DOHH2 (cell line): ENCODE data around the gene TUBB3.

Source experiments
- H3F3A ChIP-seq: fragments of 200-600 bp; sonication (generic), shearing (Covaris generic); 2 replicates; pipeline ENCODE4 v1.6.0; 2016; ENCODE audit warnings: antibody characterized with exemption, mild to moderate bottlenecking; ENCODE audit not compliant: control insufficient read depth, insufficient read depth
- H3K27ac ChIP-seq: fragments of 200-600 bp; sonication (generic); 2 replicates; pipeline ENCODE4 v1.5.1; 2014; ENCODE audit warnings: low read depth, mild to moderate bottlenecking, low read length, moderate library complexity
- H3K27me3 ChIP-seq: fragments of 200-600 bp; sonication (generic); 2 replicates; pipeline ENCODE4 v1.6.1; 2014; ENCODE audit warnings: mild to moderate bottlenecking, low read length, mixed read lengths; ENCODE audit not compliant: control insufficient read depth
- H3K36me3 ChIP-seq: fragments of 200-600 bp; sonication (generic); 2 replicates; pipeline ENCODE4 v1.6.1; 2014; ENCODE audit warnings: mild to moderate bottlenecking, low read length, moderate library complexity, mixed read lengths; ENCODE audit not compliant: control insufficient read depth
- H3K4me1 ChIP-seq: fragments of 200-600 bp; sonication (generic); 2 replicates; pipeline ENCODE4 v1.6.1; 2014; ENCODE audit warnings: mild to moderate bottlenecking, low read length, mixed read lengths; ENCODE audit not compliant: control insufficient read depth
- H3K4me2 ChIP-seq: fragments of 200-600 bp; sonication (generic); 2 replicates; pipeline ENCODE4 v1.6.0; 2014; ENCODE audit warnings: mild to moderate bottlenecking, low read length, moderate library complexity
- H3K4me3 ChIP-seq: fragments of 200-600 bp; sonication (generic); 2 replicates; pipeline ENCODE4 v1.5.1; 2014; ENCODE audit warnings: mild to moderate bottlenecking, low read length, mixed read lengths
- H3K79me2 ChIP-seq: fragments of 200-600 bp; sonication (generic); 2 replicates; pipeline ENCODE4 v1.6.1; 2014; ENCODE audit warnings: mild to moderate bottlenecking, low read length, mixed read lengths; ENCODE audit not compliant: control insufficient read depth
- H3K9me2 ChIP-seq: fragments of 200-600 bp; sonication (generic); replicated peaks from 2 replicates; pipeline ENCODE4 v1.6.1; 2014; ENCODE audit warnings: mild to moderate bottlenecking, low read length, mixed read lengths; ENCODE audit not compliant: control insufficient read depth
- H3K9me3 ChIP-seq: fragments of 200-600 bp; sonication (generic); 2 replicates; pipeline ENCODE4 v1.6.1; 2014; ENCODE audit warnings: antibody characterized with exemption, low read length, mixed read lengths; ENCODE audit not compliant: control insufficient read depth, insufficient read depth
- H4K20me1 ChIP-seq: fragments of 200-600 bp; sonication (generic); 2 replicates; pipeline ENCODE4 v1.6.0; 2014; ENCODE audit warnings: low read depth, mild to moderate bottlenecking, antibody characterized with exemption, low read length, moderate library complexity; ENCODE audit not compliant: control insufficient read depth, insufficient read depth
- CTCF ChIP-seq: fragments of 200-600 bp; sonication (generic); IDR thresholded peaks from one replicate; pipeline ENCODE4 v1.5.1; 2014; ENCODE audit warnings: antibody characterized with exemption, mild to moderate bottlenecking, low read depth, low read length; ENCODE audit not compliant: poor library complexity, severe bottlenecking
- EZH2phosphoT487 ChIP-seq: fragments of 200-600 bp; sonication (generic); IDR thresholded peaks from 2 replicates; pipeline ENCODE4 v1.6.1; 2017; ENCODE audit warnings: borderline replicate concordance, mild to moderate bottlenecking, antibody characterized with exemption, low read length, moderate library complexity, mixed read lengths

Gene TUBB3

DNA sequence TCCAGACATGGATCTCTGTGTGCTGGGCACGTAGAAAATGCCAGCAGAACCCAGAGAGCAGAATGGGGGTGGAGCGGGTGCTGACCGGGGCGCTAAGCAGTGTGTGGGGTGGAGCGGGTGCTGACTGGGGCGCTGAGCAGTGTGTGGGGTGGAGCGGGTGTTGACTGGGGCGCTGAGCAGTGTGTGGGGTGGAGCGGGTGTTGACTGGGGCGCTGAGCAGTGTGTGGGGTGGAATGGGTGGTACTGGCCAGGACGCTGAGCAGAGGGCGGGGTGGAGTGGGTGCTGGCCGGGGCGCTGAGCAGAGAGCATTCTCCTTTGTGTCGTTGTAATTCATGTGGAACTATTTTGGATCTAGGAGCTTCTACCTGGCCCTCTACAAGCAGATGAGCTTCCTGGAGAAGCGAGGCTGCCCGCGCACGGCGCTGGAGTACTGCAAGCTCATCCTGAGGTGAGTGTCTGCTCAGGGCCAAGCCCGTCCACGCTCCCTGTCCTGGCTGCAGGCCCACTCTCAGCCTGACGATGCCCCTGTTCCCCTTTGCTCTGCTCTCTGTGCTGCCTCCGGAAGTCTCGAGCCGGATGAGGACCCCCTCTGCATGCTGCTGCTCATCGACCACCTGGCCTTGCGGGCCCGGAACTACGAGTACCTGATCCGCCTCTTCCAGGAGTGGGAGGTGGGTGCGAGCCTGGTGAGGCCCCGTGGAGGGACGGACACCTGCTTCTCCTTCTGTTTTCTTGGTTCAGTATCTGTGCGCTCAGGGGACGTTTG is 24.8 kb upstream of the TUBB3 start:
- Histone ChIP-seq H3K27ac (no peak overlapping the region), H3K4me2 (no peak overlapping the region), H3K27me3 (no peaks in the 10 kb centered on the region), H3F3A (no peaks in the 10 kb centered on the region), H3K9me3 (no peaks in the 10 kb centered on the region), H3K4me1 (no peaks in the 10 kb centered on the region), H3K9me2 (no peaks in the 10 kb centered on the region), H3K4me3 (no peak overlapping the region), H4K20me1 (no peaks in the 10 kb centered on the region), H3K79me2 (no peaks in the 10 kb centered on the region), H3K36me3 (peaks cover 68% of the 10 kb centered on the region)
- TF ChIP-seq EZH2phosphoT487 (no peak), CTCF (no peak)

DNA sequence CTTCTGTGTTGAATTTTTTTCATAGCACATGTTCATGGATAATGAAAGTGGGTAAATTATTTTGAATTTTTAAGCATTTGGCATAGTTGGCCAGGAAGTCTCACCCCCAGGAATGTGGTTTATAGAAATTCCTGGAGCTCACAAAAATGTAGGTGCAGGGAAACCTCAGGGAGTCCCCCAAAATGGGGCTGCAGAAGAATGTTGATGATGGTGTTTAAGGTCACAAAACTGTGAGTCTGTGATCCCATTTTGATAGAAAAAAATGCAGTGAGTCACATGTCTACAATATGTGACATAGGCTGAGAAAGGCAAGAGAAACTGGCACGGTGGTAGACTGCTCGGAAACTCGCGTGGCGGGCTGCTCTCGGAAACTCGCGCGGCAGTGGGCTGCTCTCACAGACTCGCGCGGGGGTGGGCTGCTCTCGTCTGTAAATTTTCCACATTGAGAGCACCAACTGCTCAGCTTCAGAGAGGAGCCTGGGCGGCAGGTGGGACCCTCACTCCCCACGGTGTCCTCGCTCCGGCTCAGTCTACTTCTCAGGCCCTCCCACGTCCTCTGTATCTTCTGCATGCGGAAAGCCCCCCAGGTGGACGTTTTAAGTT is 23.2 kb upstream of the TUBB3 start:
- H3K27me3 ChIP-seq: no peaks in the 10 kb centered on the region
- no peak overlapping the region for H3K4me3 ChIP-seq
- no peaks in the 10 kb centered on the region for H4K20me1 ChIP-seq
- H3F3A ChIP-seq: no peaks in the 10 kb centered on the region
- peaks cover 70% of the 10 kb centered on the region for H3K36me3 ChIP-seq
- no peaks in the 10 kb centered on the region for H3K79me2 ChIP-seq
- no peak overlapping the region for H3K27ac ChIP-seq
- no peaks in the 10 kb centered on the region for H3K9me3 ChIP-seq
- no peaks in the 10 kb centered on the region for H3K4me1 ChIP-seq
- H3K4me2 ChIP-seq: no peak overlapping the region
- H3K9me2 ChIP-seq: no peaks in the 10 kb centered on the region
- TF ChIP-seq EZH2phosphoT487 (no peak), CTCF (no peak)

DNA sequence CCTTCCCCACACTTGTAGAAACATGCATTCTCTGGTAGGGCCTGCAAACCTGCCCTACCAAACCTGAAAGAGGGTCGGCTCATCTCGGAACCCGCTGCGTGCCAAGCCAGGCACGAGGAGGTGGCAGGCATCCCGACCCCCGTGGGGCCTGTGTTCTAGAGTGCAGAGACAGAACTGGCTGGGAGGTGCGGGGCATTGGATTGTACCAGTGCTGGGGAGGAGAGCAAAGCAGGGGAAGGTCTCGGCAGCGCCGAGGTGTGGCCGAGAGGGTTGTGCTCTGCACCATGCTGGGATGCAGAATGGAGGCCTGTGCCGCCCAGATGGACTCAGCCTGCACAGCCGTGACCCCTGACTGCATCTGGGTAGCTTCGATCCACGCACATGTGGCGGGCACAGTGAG is 22.3 kb upstream of the TUBB3 start:
- no peaks in the 10 kb centered on the region for H4K20me1 ChIP-seq
- H3K79me2 ChIP-seq: no peaks in the 10 kb centered on the region
- no peaks in the 10 kb centered on the region for H3K9me2 ChIP-seq
- H3K27ac ChIP-seq: no peak overlapping the region
- H3K4me1 ChIP-seq: no peaks in the 10 kb centered on the region
- H3F3A ChIP-seq: no peaks in the 10 kb centered on the region; the same call in 1 of the 2 replicates
- no peak overlapping the region for H3K4me3 ChIP-seq
- no peaks in the 10 kb centered on the region for H3K9me3 ChIP-seq
- H3K36me3 ChIP-seq: peaks cover 71% of the 10 kb centered on the region
- no peak overlapping the region for H3K4me2 ChIP-seq
- TF ChIP-seq EZH2phosphoT487 (no peak), CTCF (no peak)
- H3K27me3 ChIP-seq: no peaks in the 10 kb centered on the region
